Gastrocnemius medialis (tissue), 4 donors: Measurements from ENCODE around the gene SYT1.

Experiments
- POLR2A ChIP-seq, 2 donors: fragments of 450-650 bp; IDR thresholded peaks; one replicate each; pipeline ENCODE4 v1.6.1; 2017; ENCODE audit warnings: antibody characterized with exemption in 2 of 2, mild to moderate bottlenecking in 2 of 2, moderate library complexity in 2 of 2
- TF ChIP-seq, protein P1 (sequence below), 5 experiments: fragments of 450-650 bp in 3 of 5; fragments of 200-600 bp in 2 of 5; sonication (generic) in 2 of 5; IDR thresholded peaks in 4 of 5; conservative IDR thresholded peaks in 1 of 5; 1 replicate in 4 of 5; 2 replicates in 1 of 5; pipeline ENCODE4 v1.5.1; 2016 to 2019; ENCODE audit warnings: antibody characterized with exemption in 5 of 5, mild to moderate bottlenecking in 3 of 5, moderate library complexity in 3 of 5

DNA sequence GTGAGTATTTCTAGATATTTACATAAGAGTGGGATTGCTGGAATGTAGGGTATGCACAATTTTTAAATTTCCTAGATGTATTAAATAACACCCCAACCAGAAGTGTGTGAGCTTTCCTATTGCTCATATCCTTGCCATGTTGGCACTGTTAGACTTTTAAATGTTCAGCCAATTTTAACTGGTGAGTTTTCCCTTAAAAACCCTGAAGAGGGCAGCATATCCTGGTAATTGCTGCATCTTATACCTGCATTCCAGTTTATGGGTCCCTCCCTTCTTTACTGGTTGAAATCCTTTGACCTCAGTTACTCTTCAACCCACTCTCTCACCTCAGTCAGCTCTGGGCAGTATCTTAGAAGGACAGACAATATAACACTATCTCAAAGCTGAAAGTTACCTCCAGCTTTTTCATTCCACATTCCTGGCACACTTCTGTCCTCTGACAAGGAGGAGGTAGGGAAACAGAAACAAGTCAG lies 555.6 kb downstream of the SYT1 start:
- TF ChIP-seq, protein P1, sequence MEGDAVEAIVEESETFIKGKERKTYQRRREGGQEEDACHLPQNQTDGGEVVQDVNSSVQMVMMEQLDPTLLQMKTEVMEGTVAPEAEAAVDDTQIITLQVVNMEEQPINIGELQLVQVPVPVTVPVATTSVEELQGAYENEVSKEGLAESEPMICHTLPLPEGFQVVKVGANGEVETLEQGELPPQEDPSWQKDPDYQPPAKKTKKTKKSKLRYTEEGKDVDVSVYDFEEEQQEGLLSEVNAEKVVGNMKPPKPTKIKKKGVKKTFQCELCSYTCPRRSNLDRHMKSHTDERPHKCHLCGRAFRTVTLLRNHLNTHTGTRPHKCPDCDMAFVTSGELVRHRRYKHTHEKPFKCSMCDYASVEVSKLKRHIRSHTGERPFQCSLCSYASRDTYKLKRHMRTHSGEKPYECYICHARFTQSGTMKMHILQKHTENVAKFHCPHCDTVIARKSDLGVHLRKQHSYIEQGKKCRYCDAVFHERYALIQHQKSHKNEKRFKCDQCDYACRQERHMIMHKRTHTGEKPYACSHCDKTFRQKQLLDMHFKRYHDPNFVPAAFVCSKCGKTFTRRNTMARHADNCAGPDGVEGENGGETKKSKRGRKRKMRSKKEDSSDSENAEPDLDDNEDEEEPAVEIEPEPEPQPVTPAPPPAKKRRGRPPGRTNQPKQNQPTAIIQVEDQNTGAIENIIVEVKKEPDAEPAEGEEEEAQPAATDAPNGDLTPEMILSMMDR (IDR thresholded peaks at IDR 0.05 in 4 of 5, conservative IDR thresholded peaks at IDR 0.05 in 1 of 5) = no peak
- TF ChIP-seq POLR2A (IDR thresholded peaks at IDR 0.05) = no peak
